Bone marrow (tissue), 2 donors: ENCODE results near the gene SETBP1.

Source experiments
- DNase-seq, 2 donors: peaks; one replicate each; lab custom pipeline; 2025; lab: John Stamatoyannopoulos, UW

Gene SETBP1

DNA sequence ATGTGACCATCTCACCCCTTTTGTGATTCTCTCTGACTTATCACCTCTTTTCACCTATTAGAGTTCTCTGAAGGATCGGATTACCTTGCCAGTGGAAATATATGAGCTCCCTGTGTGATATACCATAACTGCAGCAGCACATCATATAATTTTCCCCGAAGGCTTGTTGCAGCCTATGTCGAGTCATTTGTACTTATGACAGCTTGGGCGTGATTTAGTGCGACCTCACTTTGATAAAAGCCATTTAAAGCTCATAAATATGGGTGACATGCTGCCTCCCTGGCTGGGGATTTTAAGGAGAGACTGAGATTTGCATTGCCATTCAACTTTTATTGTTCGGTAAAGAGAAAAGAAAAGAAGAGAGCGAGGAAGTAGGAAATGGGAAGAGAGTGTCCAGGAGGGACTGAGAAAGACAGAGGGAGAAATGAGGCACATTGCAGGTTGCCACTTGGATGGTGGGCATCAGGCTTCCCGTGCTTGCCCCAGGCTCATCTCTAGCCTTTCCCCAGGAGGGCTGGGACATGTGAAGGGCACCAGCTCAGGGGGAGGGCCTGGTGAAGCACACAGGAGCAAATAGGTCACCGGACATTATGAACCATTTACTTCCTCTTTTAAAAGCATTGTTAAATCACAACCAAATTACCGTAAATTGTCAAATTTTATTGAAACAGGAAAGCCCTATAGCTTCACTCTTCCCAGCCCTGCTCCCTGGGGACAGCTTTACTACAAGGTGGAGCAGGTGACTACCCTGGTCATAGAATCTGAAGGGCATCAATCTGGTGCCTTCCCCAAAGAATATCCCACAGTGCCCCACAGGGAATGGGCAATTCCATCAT lies 161.3 kb downstream of the SETBP1 start:
- DNase-seq = no peak

DNA sequence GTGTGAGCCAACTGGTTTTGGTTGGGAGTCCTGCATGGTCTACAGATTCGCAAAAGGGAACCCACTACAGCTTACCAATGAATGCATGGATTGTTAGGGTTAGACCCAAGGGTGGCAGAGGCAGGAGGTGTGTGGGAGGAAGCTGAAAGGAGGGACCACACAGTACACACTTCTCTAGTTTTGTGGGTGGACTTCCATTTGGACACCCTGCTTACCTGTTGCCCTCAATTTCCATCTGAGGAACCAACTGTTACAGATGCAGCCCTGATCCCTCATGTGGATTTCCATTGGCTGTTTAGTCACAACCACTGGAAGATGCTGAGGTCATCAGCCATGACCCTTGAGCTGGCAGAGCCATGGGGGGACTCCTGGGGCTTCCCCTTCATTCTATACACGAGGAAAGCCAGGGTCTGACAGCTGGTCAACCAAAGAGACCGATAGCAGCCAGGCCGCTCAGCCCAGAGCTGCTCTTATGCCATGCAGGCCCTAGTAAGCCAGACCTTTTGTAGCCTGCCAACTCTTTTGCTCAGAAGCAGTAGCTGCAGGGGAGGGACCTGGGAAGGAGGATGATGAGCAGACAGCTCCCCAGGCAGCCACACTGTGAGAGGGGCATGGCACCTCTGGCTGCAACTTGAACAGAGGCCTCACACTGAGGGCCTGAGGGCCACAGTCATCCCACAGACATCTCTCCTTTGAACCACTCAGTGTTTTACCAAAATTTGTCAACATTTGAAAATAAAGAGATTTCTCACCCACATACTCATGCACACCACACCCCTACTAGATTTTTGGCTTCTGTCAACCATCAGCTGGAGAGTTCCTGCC lies 162.1 kb downstream of the SETBP1 start:
- DNase-seq = no peak

DNA sequence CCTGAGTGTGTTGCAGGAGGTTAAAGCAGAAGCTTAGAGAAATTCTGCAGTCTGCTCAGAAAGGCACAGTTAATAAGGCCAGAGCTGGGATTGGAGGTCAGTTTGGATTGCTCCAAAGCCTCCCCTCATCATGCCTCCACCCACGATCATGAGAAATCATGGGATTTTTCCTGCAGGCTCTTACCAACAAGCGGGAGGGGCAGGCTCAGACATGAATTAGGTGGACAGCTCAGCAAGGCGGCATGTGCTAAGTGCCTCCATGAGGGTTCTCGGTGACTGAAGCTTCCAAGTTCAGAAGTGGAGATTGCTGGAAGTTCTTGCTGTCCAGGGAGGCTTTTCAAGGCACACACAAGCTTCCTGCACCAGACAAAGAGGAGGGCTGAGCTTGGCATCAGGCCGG lies 163.8 kb downstream of the SETBP1 start:
- DNase-seq = no peak

DNA sequence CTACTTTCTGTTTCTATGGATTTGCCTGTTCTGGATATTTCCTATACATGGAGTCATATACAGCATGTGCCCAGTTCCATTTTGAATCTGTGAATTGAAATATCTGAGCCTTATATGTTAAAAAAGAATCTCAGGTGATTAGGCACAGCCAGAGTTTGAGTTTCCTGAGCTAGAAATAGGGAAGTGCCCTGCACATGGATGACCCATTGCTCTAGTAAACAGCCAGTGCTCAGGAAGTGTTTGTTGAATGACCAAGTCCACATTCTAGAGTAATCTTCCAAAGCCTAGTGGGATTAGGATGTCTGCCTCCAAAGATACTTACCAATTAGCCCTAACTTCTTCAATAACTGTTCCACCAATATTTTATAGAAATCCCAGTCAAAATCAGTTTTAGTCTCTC lies 165.8 kb downstream of the SETBP1 start:
- DNase-seq = no peak

DNA sequence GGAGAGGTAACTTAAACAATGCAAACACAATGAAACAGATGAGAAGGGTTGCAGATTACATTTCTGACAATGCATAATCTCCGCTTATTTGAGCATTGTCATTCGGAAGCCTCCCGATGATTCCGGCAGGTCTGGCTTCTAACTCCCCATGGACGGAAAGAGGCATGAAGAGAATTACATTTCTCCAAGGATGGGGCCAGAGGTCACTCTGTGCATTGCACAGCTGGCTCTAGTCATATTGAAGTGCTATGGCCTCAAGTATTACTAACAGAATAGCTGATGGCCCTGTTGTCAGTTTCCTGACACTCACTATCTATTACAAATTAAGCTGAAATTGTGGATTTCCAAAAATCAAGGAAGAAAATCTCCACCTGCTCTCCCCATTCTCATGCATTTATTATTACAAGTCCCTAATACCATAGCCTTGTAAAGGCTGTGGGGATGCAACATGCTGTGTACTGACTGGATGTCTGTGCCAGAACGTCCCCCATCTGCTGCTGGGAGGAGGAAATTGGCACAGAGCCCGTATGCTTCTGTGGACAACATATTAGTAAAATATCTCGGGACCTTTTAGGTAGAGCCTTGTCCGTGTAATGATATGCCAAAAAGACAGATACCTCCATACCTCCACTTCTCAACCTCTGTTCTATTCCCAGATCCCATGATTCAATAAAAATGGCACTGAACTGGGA lies 168.1 kb downstream of the SETBP1 start:
- no peak for DNase-seq

DNA sequence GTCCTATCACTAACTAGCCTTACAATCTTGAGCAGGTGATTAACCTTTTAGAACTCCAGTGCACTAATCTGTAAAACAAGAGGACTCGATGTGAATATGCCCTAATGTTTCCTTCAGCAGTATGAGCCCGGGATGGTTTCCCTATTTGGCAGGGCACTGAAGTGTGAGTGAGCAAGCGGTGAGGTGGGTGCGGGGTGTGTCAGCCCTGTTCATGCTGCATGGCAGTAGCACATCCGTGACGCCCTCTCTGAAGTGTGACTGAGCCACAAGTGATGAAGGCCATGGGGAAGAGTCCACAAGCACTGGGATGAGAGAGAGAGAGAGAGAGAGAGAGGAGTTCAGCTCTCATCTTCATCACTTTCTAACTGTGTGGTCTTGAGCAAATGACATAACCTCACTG lies 168.7 kb downstream of the SETBP1 start:
- no peak for DNase-seq

DNA sequence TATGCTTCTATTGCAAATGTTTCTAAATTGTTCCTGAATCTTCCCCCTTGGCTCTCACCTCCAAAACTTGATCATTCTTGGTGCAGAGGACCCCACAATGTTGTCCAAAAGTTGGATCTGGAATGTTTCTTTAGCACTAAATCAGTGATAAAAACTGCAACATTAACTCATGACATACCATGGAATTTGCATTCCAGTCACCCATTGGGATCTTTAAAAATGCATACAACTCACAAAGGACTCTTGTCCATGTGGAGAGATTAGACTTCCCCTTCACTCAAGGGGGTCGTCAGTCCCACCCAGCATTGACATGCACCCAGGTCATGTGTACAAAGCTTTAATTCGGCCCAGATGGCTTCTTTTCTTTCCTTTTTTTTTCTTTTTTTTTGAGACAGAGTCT lies 169.3 kb downstream of the SETBP1 start:
- DNase-seq = no peak

DNA sequence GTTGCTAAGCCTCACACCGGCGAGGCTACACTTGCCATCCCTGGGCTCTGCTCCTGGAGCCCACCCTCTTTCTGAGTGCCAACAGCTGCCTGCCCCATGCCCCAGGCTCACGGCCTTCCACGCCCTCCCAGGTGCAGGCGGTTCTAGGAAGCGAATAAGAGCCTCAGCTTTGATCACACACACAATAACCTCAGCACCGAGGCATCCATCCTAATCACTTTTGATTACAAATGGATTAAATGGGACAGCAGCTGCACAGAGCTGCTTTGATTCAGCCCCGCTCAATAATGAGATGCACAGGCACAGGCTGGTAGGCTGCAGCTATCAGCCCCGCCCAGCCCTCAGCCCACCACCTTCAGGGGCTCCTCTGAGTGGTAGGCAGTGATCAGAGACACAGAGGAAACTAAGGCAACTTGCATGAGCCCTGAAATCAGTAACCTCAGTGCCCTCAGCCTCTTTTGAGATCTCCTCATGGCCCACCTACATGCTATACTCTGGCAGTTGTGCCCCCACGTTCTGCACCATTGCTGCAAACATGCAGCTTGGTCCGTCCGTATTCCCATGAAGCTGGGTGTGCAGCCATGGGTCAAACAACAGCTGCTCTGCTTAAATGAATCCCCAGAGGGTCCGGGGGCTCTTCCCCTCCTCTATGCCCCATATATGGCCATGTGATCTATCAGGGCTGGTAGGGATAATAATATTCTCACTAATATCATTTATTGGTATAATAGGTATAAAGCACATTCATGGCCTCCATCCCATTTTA lies 171.4 kb downstream of the SETBP1 start:
- DNase-seq = no peak

DNA sequence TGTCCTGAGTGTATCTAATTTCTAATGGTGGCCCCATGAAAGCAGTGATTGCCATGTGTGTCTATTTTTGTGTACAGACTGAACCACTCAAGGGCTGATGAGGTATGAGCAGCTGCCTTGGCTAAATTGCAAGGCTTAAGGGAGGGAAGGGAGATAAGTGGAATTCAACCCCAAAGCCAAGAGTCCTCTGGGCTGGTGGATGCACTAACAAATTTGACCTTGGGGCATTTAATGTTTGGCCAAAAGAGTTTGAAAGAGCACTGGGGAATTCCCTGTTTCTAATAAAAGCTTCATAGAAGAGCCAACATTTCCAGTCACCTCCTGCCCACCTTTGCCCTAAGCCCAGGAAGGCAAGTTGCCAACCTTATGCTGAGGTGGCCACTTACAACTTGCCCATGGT lies 172.1 kb downstream of the SETBP1 start:
- DNase-seq = no peak

DNA sequence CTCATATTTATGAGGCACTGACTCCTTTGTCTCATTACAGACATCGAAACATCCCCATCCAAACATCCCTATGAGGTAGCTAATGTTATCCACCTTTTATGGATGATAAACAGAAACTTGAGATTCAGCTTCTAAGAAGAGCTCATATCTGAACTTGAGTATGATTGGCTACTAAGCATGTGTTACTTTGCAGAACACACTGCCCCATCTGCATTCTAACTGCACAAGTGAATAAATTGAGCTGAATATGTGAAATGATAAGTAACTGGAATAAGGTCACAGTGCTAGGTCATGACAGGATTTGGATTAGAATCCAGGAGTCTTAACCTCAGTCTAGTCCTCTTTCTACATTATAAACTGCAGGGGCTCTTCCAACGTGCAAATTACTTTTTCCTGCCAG lies 172.7 kb downstream of the SETBP1 start:
- DNase-seq = no peak

DNA sequence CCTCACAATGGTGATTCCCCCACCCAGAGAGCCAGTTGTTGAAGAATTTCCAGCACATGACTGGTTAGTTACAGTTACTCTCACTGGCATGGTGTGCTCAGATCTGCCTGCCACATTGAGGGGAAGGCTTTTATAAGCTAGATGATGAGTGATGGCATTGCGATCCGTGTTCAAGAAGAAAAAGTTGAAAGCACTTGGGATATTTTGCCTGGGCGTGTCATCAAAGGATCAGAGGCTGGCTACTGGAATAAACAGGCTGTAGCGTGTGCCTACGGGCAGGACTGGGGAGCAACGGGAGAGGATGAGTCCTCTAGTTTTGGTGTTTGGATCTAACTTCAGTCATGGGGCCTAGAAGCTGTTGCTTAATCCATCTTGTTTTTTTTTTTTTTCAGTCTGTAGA lies 175.0 kb downstream of the SETBP1 start:
- no peak for DNase-seq

DNA sequence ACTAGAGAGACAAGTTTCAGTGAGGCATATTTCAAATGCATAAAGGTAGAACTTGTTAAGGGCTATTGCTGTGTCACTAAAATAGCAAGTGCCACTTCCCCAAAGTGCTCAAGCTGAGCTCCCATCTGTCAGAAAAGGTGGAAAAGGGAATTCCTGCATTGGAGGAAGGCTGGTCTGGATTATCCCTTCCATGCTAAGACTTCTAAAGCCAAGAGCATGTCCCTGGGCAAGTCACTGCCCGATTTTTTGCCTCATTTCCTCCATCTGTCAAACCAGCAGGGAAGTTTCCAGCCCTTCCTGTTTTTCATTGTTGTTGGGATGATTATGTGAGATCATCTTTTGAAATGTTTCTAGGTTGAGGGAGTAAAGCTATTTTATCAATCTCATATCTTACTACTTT lies 175.5 kb downstream of the SETBP1 start:
- DNase-seq = no peak

DNA sequence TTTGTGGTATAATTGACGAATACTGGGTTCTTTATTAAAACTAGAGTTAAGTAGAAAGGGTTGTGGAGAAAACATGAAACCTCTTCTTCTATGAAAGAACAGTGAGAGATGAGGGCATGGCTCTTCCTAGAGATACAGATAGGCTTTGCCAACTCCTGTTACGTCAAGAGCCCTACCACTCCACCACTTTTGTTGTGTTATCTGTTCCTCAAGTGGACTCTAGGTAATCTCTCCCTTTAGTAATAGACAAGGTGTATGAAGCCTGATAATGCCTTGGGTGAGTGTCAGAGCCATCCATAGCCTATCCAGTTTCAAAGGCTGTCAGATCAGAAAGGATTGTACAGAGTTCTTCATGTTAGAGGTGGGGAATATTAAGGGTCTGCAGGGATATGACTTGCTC lies 176.4 kb downstream of the SETBP1 start:
- no peak for DNase-seq

DNA sequence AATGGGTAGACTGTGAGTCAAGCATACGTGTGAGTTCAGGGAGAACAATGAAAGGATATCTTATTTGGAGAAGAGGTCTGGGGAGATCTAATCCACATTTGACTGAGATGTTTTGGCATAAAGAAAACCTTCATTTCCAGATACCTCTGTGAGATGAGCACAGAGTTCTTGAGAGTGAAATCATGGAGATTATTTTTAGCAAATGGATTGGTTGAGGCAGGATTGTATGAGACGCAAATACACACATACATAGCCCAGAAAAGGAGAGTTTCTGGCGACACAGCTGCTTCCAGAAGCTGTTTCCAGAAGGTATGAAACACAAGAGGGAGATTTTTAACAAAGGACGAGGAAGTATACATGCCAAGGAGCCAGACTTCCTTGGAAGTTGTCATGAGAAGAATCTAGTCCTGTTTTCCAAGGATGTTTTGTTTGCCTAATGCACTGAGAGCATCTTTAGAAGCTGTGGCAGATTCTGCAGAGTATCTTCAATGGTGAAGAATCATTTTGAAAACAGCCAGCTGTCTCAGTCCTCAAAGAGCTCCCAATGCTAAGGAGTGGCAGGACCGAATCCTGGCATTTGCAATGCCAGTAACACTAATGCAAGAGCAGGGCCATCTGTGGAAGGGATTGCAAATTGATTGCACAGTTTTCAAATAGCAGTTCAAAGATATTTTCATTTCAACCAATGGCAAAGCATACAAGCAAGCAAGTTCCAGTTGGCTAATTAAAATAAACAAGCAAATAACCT lies 177.2 kb downstream of the SETBP1 start:
- no peak for DNase-seq

DNA sequence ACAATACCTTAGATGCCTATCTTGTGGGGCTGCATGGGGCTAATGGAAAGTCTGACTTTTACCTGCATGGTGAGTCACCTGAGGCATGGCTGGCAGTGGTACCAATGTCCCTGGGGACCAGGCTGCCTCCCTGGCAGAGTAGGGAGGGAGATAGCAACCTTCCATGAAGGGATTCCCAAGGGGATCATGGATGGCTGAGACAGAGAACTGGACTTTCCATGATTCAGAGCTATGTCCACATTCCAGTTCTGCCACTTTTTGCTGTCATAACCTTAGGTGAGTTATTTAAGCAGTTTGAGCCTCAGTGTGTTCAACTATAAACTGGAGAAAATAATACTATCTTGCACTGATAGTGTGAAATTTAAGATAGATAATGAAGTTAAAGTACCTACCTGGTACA lies 178.6 kb downstream of the SETBP1 start:
- no peak for DNase-seq

DNA sequence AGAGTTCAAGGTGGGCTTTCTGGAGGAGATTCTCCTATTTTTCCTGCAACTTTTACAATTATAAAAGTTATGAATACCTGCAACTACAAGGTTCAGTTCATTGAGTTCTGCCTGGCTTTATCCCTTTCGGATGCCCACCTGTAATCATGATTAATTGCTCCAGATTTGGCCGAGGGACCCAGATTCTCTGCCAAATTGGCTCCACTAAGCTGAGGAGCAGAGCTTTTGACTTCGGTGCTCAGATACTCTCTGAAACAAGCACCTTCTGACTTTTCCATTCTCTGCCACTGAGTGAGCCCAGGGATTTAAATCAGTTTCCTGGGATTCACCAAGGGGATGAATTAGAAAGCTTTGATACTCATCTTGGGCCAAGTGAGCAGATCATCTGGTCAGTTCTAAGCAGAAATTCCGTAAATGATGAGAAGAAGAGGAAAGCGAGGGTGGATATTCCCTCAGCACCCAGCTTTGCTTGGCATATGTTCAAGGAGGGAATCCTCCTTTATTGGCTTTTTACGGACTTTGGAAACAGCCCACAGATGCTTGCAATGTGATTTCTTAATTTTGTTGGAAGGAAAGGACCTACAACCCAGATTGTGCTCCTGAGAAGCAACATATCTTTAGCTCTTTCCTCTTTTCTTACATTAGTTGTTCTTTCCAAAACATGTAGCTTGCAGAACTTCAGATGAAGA lies 179.2 kb downstream of the SETBP1 start:
- no peak for DNase-seq

DNA sequence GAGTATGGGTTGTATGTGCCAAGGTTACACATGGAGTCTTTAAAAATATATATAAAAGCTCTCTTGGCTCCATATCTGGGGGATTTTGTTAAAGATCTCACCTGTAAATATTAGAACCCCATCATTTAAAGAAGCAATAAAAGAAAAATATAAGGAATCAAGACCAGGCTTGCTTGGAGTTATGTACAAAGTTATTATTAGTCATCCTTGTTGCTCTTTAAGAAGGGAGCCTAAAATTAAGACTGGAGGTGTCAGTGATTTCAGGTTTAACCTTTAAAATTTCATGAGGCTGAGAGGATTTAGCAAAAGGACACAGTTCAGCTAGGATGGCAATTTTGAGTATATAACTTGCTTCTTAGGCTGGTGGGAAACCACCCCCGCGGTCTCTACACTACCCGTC lies 181.4 kb downstream of the SETBP1 start:
- DNase-seq = no peak

DNA sequence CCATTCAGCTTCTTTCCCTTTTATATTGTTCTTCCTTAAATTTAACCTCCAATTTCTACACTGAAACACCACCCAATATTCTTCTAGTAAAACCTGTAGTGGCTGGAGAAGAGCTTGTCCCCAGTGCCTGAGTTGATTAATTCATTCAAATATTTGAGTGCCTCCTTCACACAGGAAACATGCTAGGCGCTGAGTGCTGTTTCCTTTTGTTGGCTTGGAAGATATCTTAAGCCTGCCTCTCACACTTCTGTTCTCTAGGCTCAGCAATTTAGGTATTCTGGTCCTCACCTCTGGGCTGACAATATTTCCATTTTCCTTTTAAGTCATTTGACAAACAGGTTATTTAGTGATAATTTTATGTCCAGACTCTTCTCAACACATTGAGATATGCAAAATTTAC lies 185.4 kb downstream of the SETBP1 start:
- DNase-seq = no peak

DNA sequence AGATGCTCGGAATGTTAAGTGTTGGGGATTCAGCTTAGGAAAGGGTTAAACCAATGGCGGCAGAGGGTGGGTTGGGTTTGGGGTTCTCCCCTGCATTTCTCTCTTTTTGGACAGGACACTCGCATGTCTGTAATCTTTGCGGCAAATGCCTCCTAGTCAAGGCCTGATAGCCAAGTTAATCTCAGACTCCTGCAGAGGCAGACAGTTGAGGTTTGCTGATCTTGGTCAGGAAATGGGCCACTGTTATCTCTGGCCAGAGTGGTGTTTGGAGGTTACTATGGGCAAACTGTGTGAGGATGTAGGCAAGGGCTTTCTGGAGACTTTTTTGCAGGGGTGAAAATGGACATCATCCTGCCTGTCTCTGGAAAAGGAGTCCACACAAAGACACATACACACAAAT lies 188.8 kb downstream of the SETBP1 start:
- no peak for DNase-seq

DNA sequence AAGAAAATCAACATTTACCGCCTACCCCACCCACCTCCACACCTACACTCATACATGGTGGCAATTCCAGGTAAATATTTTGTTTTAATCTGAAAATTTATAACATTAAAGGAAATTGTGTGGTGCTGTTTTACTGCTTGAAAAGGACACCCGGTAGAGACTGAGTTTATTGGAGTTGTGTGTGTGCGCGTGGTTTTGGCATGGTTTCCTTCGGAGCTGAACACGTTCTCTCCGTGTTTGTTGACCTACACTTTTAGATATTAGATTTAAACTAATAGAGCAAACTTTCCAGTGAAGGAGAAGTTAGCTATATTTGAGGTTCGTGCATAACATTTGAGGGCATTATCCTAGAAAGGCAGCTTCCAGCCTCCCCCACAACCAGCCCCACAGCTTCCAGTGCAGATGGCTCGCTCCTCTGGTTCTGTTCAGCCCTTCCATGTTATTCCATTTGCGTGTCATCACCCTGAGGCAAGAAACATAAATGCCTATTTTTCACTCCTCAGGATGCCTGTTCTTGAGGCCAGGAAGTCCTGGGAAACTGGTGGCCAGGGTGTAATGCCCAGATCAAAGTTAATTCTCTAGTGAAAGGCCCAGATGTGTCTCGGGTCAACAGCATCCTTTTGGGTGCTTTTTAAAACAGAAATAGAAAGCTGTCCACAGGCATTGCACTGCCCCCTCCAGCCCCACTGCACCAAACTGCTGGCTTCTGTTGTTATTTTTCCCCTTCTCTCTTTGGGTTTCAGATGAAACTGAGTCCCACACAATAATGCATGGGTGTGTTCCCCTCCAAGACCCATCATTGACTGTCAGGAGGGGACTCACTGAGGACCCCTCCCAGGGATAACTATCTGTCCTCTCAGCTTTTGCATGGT lies 190.2 kb downstream of the SETBP1 start:
- no peak for DNase-seq
